HEK293 (cell line): ENCODE measurements around the gene ANTXR2.

Source experiments
- CTCF ChIA-PET: fragments of 350-600 bp; formaldehyde crosslinking; extraction: SDS; loops from one replicate; lab custom pipeline; 2021; ENCODE audit warnings: antibody characterized with exemption; lab: Yijun Ruan, JAX
- POLR2A ChIA-PET: fragments of 300-600 bp; formaldehyde crosslinking; extraction: SDS; loops from one replicate; lab custom pipeline; 2020; ENCODE audit warnings: antibody characterized with exemption, inconsistent platforms; lab: Yijun Ruan, JAX
- H3K27ac ChIP-seq: fragments of 200-500 bp; sonication (Bioruptor generic); 2 replicates; pipeline ENCODE4 v1.5.1; 2014; ENCODE audit warnings: low read depth, low read length, control low read depth, inconsistent platforms; ENCODE audit errors: extremely low read depth
- H3K36me3 ChIP-seq, 2 experiments: fragments of 200-500 bp in 1 of 2; sonication (Bioruptor generic) in 1 of 2; 1 replicate in 1 of 2; 2 replicates in 1 of 2; pipeline ENCODE4 v1.5.1; 2014 to 2017; ENCODE audit warnings: inconsistent platforms in 2 of 2, low read length in 2 of 2; ENCODE audit not compliant: control insufficient read depth in 2 of 2, insufficient read depth in 1 of 2
- H3K4me1 ChIP-seq: fragments of 200-500 bp; sonication (Bioruptor generic); 2 replicates; pipeline ENCODE4 v1.5.1; 2014; ENCODE audit warnings: mild to moderate bottlenecking, low read length, inconsistent platforms; ENCODE audit not compliant: control insufficient read depth, insufficient read depth
- H3K4me3 ChIP-seq: 2 replicates; pipeline ENCODE4 v1.5.1; 2011; ENCODE audit warnings: low read depth, mild to moderate bottlenecking, control low read depth, low read length, moderate library complexity
- H3K9me3 ChIP-seq: fragments of 200-500 bp; sonication (Bioruptor generic); 2 replicates; pipeline ENCODE4 v1.5.1; 2014; ENCODE audit warnings: low read depth, low read length, inconsistent platforms; ENCODE audit not compliant: control insufficient read depth, insufficient read depth
- GFI1B ChIP-seq: fragments of 450-650 bp; formaldehyde crosslinking; IDR thresholded peaks from 2 replicates; pipeline ENCODE4 v1.5.1; 2016; ENCODE audit warnings: missing biosample characterization, missing genetic modification characterization
- HOXA7 ChIP-seq: sonication (generic); formaldehyde crosslinking; IDR thresholded peaks from 2 replicates; pipeline ENCODE4 v1.8.1; 2022; ENCODE audit warnings: missing genetic modification reagents, borderline replicate concordance
- KLF17 ChIP-seq: fragments of 450-650 bp; formaldehyde crosslinking; IDR thresholded peaks from 2 replicates; pipeline ENCODE4 v1.5.1; 2016; ENCODE audit warnings: missing biosample characterization, missing genetic modification characterization
- SETDB1 ChIP-seq: IDR thresholded peaks from one replicate; pipeline ENCODE4 v1.6.1; 2017; ENCODE audit warnings: mild to moderate bottlenecking, low read length, moderate library complexity, mixed read lengths; ENCODE audit not compliant: insufficient read length
- YY2 ChIP-seq: fragments of 450-650 bp; formaldehyde crosslinking; IDR thresholded peaks from 2 replicates; pipeline ENCODE4 v1.5.1; 2016; ENCODE audit warnings: missing biosample characterization, missing genetic modification characterization
- ZBTB10 ChIP-seq: fragments of 450-650 bp; formaldehyde crosslinking; IDR thresholded peaks from 2 replicates; pipeline ENCODE4 v1.5.1; 2016; ENCODE audit warnings: missing biosample characterization, missing genetic modification characterization
- ZBTB6 ChIP-seq: fragments of 450-650 bp; formaldehyde crosslinking; IDR thresholded peaks from 2 replicates; pipeline ENCODE4 v1.5.1; 2017; ENCODE audit warnings: missing biosample characterization, missing genetic modification characterization
- ZBTB8A ChIP-seq: fragments of 450-650 bp; formaldehyde crosslinking; IDR thresholded peaks from 2 replicates; pipeline ENCODE4 v1.5.1; 2016; ENCODE audit warnings: missing biosample characterization, missing genetic modification characterization
- ZNF202 ChIP-seq: fragments of 450-650 bp; formaldehyde crosslinking; IDR thresholded peaks from 2 replicates; pipeline ENCODE4 v1.5.1; 2016; ENCODE audit warnings: missing biosample characterization, missing genetic modification characterization, borderline replicate concordance
- ZNF354C ChIP-seq: fragments of 450-650 bp; formaldehyde crosslinking; IDR thresholded peaks from 2 replicates; pipeline ENCODE4 v1.5.1; 2016; ENCODE audit warnings: missing biosample characterization, missing genetic modification characterization, low read depth, borderline replicate concordance
- ZNF449 ChIP-seq: fragments of 450-650 bp; formaldehyde crosslinking; IDR thresholded peaks from 2 replicates; pipeline ENCODE4 v1.5.1; 2017; ENCODE audit warnings: missing biosample characterization, mild to moderate bottlenecking, missing genetic modification characterization, moderate library complexity
- ZNF571 ChIP-seq: fragments of 450-650 bp; formaldehyde crosslinking; IDR thresholded peaks from 2 replicates; pipeline ENCODE4 v1.5.0; 2017; ENCODE audit warnings: missing biosample characterization, missing genetic modification characterization
- ZNF596 ChIP-seq: fragments of 450-650 bp; IDR thresholded peaks from 2 replicates; pipeline ENCODE4 v1.5.0; 2018; ENCODE audit warnings: missing biosample characterization, mild to moderate bottlenecking, missing genetic modification characterization, moderate library complexity
- ZNF610 ChIP-seq: fragments of 450-650 bp; formaldehyde crosslinking; IDR thresholded peaks from 2 replicates; pipeline ENCODE4 v1.5.1; 2016; ENCODE audit warnings: missing biosample characterization, missing genetic modification characterization, borderline replicate concordance
- ZXDB ChIP-seq: fragments of 450-650 bp; formaldehyde crosslinking; IDR thresholded peaks from 2 replicates; pipeline ENCODE4 v1.5.1; 2016; ENCODE audit warnings: missing biosample characterization, missing genetic modification characterization
- TF ChIP-seq, protein P1 (sequence below): fragments of 450-650 bp; formaldehyde crosslinking; IDR thresholded peaks from 2 replicates; pipeline ENCODE4 v1.5.1; 2016; ENCODE audit warnings: missing biosample characterization, missing genetic modification characterization
- TF ChIP-seq, protein P2 (sequence below): fragments of 450-650 bp; formaldehyde crosslinking; optimal IDR thresholded peaks from 2 replicates; pipeline ENCODE3; 2016; ENCODE audit warnings: missing biosample characterization, mild to moderate bottlenecking, missing genetic modification characterization

The ANTXR2 gene

DNA sequence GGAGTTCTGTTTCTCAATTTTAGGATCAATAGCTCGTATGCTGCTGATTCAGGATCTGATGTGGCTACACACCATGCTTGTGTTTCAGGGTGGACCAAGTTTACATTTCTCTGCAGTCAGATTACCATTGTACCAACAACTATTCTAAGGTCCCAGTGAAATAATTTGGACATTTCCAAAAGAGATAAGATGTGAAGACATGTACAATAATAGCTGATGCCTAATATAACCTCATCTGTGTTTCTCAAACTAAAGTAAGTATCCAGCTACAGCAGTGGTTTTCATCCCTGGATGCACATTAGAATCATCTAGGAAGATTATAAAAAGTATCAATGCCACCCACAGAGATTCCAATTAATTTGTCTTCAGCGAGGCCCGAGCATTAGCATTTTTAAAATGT lies 209.7 kb downstream of the ANTXR2 start:
- TF ChIP-seq ZBTB8A (tag by site-specific recombination) (no peak), SETDB1 (no peak), ZNF354C (tag by site-specific recombination) (no peak), ZNF571 (tag by site-specific recombination) (no peak), ZXDB (tag by site-specific recombination) (no peak), ZBTB6 (no peak), ZBTB10 (tag by site-specific recombination) (no peak), ZNF202 (tag by site-specific recombination) (no peak), ZNF449 (tag by site-specific recombination) (no peak), ZNF596 (tag by site-specific recombination) (no peak), YY2 (no peak), ZNF610 (tag by site-specific recombination) (no peak), GFI1B (tag by site-specific recombination) (no peak), KLF17 (tag by site-specific recombination) (no peak), HOXA7 (no peak)
- TF ChIP-seq, protein P1, sequence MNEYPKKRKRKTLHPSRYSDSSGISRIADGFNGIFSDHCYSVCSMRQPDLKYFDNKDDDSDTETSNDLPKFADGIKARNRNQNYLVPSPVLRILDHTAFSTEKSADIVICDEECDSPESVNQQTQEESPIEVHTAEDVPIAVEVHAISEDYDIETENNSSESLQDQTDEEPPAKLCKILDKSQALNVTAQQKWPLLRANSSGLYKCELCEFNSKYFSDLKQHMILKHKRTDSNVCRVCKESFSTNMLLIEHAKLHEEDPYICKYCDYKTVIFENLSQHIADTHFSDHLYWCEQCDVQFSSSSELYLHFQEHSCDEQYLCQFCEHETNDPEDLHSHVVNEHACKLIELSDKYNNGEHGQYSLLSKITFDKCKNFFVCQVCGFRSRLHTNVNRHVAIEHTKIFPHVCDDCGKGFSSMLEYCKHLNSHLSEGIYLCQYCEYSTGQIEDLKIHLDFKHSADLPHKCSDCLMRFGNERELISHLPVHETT (tag by site-specific recombination), result no peak
- TF ChIP-seq, protein P2, sequence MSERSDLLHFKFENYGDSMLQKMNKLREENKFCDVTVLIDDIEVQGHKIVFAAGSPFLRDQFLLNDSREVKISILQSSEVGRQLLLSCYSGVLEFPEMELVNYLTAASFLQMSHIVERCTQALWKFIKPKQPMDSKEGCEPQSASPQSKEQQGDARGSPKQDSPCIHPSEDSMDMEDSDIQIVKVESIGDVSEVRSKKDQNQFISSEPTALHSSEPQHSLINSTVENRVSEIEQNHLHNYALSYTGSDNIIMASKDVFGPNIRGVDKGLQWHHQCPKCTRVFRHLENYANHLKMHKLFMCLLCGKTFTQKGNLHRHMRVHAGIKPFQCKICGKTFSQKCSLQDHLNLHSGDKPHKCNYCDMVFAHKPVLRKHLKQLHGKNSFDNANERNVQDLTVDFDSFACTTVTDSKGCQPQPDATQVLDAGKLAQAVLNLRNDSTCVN (tag by site-specific recombination), result no peak
- TF ChIP-seq, all 188 proteins: peak for 0
- no peak overlapping the region for H3K4me3 ChIP-seq
- POLR2A ChIA-PET, result no interaction called here

More for the DNA sequence above, 209.7 kb downstream of the ANTXR2 start:
- Histone ChIP-seq H3K9me3 (no peaks in the 10 kb centered on the region), H3K36me3 (no peaks in the 10 kb centered on the region), H3K4me1 (no peaks in the 10 kb centered on the region), H3K27ac (no peak overlapping the region)
- CTCF ChIA-PET, result interaction anchor here (0.6 kb wide), 1 partner anchor 39 kb away, joined by 4 read pairs; no protein-coding TSS in a partner anchor
